Cardiac septum (tissue), 1 donor: Measurements from ENCODE around the gene SLC22A15. TPM values are rescaled to one million over a fixed set of nuclear protein-coding genes. Genes with fewer than 3 reads are reported as not detected.
"Not testable (repeated sequence)": the region's sequence is repeated elsewhere in the genome, so short reads cannot be mapped to it uniquely, and the experiment has no call there.

Source experiments
- DNase-seq: peaks from one replicate; pipeline ENCODE4 v3.0.0-alpha.2; 2020; ENCODE audit warnings: low spot score
- intact Hi-C: fragments of 100-400 bp; cut with DNase I; formaldehyde crosslinking; loops from one replicate; pipeline ENCODE4 v1.14.0; 2022
- total RNA-seq: library from RNA; stranded (reverse); fragmentation: NEBNext Ultra II Directional; extraction: Animal tissue kit (Norgen Biotek cat#: 25700); gene quantifications from one replicate; pipeline ENCODE4 v1.2.1, GENCODE V29; 2021
- donor health status: DM: no; HTN: no; CAD: no.

Gene SLC22A15
- total RNA-seq, 1 donor from 2014 or later, result 9.8 TPM

- DNase-seq, result no peak
- intact Hi-C loops, result loop anchor here (2.0 kb wide), 1 partner anchor 214 kb away; no protein-coding TSS in a partner anchor
Observed at GRCh38 chr1:116020668-116021272, 44.5 kb downstream of the SLC22A15 start.

GRCh38 chr1:116024626-116025025 lies 48.3 kb downstream of the SLC22A15 start:
- no peak for DNase-seq
- intact Hi-C loops, result no loop called here

GRCh38 chr1:116026631-116027030 lies 50.3 kb downstream of the SLC22A15 start:
- intact Hi-C loops, result no loop called here
- no peak for DNase-seq

GRCh38 chr1:116031302-116031835 lies 55.1 kb downstream of the SLC22A15 start:
- intact Hi-C loops, result no loop called here
- DNase-seq, result no peak

GRCh38 chr1:116033322-116033721 lies 57.0 kb downstream of the SLC22A15 start:
- intact Hi-C loops, result no loop called here
- DNase-seq, result no peak

- intact Hi-C loops, result no loop called here
- no peak for DNase-seq
Observed at GRCh38 chr1:116036255-116036654, 59.9 kb downstream of the SLC22A15 start.

GRCh38 chr1:116038679-116039078 lies 62.4 kb downstream of the SLC22A15 start:
- no peak for DNase-seq
- intact Hi-C loops, result no loop called here

- DNase-seq, result no peak
- intact Hi-C loops, result no loop called here
Observed at GRCh38 chr1:116044071-116044470, 67.8 kb downstream of the SLC22A15 start.

GRCh38 chr1:116046933-116047332 lies 70.6 kb downstream of the SLC22A15 start:
- intact Hi-C loops, DNase-seq: not testable (repeated sequence)

GRCh38 chr1:116051896-116052295 lies 75.6 kb downstream of the SLC22A15 start:
- intact Hi-C loops, DNase-seq: not testable (repeated sequence)

- DNase-seq, result no peak
- intact Hi-C loops, result no loop called here
Observed at GRCh38 chr1:116062201-116062600, 85.9 kb downstream of the SLC22A15 start.

- intact Hi-C loops, result no loop called here
Observed at GRCh38 chr1:116064616-116065015, 88.3 kb downstream of the SLC22A15 start.

GRCh38 chr1:116066868-116067565 lies 90.7 kb downstream of the SLC22A15 start:
- intact Hi-C loops, result no loop called here
- DNase-seq, result no peak

More at GRCh38 chr1:116064616-116065015, 88.3 kb downstream of the SLC22A15 start:
- no peak for DNase-seq

- intact Hi-C loops, result no loop called here
- no peak for DNase-seq
Observed at GRCh38 chr1:116067566-116067890, 91.2 kb downstream of the SLC22A15 start.

- DNase-seq, result no peak
- intact Hi-C loops, result no loop called here
Observed at GRCh38 chr1:116075575-116075974, 99.3 kb downstream of the SLC22A15 start.

- intact Hi-C loops, result no loop called here
- DNase-seq, result no peak
Observed at GRCh38 chr1:116075990-116076389, 99.7 kb downstream of the SLC22A15 start.

GRCh38 chr1:116076831-116077230 lies 100.5 kb downstream of the SLC22A15 start:
- no peak for DNase-seq

GRCh38 chr1:116078699-116079223 lies 102.4 kb downstream of the SLC22A15 start:
- DNase-seq, result no peak
- intact Hi-C loops, result no loop called here

More at GRCh38 chr1:116076831-116077230, 100.5 kb downstream of the SLC22A15 start:
- intact Hi-C loops, result no loop called here

- intact Hi-C loops, result no loop called here
- DNase-seq, result no peak
Observed at GRCh38 chr1:116087628-116088027, 111.3 kb downstream of the SLC22A15 start.

GRCh38 chr1:116089870-116090269 lies 113.6 kb downstream of the SLC22A15 start:
- no peak for DNase-seq
- intact Hi-C loops, result no loop called here

GRCh38 chr1:116091083-116091482 lies 114.8 kb downstream of the SLC22A15 start:
- no peak for DNase-seq
- intact Hi-C loops, result no loop called here
